Amygdala (tissue), 56 donors: Measurements from ENCODE around the gene SNED1.

Experiments
- DNase-seq, 56 donors: peaks; one replicate each; lab custom pipeline; 2025; lab: John Stamatoyannopoulos, UW

The SNED1 gene

GRCh38 chr2:240988571-240989271, 9.7 kb upstream of the SNED1 start:
- DNase-seq = no peak

GRCh38 chr2:240989451-240990265, 8.8 kb upstream of the SNED1 start:
- no peak for DNase-seq

- no peak for DNase-seq
Measured at GRCh38 chr2:240990266-240990529, 8.2 kb upstream of the SNED1 start.

- no peak for DNase-seq
Measured at GRCh38 chr2:240990726-240991377, 7.6 kb upstream of the SNED1 start.

- DNase-seq = peak in 30 of 56 donors; percentile 16 to 82 (median 52)
Measured at GRCh38 chr2:240991378-240992263, 6.8 kb upstream of the SNED1 start.

GRCh38 chr2:240992572-240993291, 5.7 kb upstream of the SNED1 start:
- no peak for DNase-seq

GRCh38 chr2:240993446-240994170, 4.8 kb upstream of the SNED1 start:
- no peak for DNase-seq

- DNase-seq = no peak
Measured at GRCh38 chr2:240994171-240994896, 4.1 kb upstream of the SNED1 start.

GRCh38 chr2:240995041-240996021, 3.1 kb upstream of the SNED1 start:
- no peak for DNase-seq

GRCh38 chr2:240996161-240996833, 2.1 kb upstream of the SNED1 start:
- DNase-seq = no peak

GRCh38 chr2:240996834-240997140, 1.6 kb upstream of the SNED1 start:
- no peak for DNase-seq

- no peak for DNase-seq
Measured at GRCh38 chr2:240997141-240997855, 1.1 kb upstream of the SNED1 start.

GRCh38 chr2:240998706-240998994, 232 bp downstream of the SNED1 start:
- DNase-seq = no peak

- DNase-seq = no peak
Measured at GRCh38 chr2:240998995-240999791, 775 bp downstream of the SNED1 start.

- no peak for DNase-seq
Measured at GRCh38 chr2:240999873-241000541, 1.6 kb downstream of the SNED1 start.
